ENCODE data around the gene PPIL1.

PPIL1 gene

DNA sequence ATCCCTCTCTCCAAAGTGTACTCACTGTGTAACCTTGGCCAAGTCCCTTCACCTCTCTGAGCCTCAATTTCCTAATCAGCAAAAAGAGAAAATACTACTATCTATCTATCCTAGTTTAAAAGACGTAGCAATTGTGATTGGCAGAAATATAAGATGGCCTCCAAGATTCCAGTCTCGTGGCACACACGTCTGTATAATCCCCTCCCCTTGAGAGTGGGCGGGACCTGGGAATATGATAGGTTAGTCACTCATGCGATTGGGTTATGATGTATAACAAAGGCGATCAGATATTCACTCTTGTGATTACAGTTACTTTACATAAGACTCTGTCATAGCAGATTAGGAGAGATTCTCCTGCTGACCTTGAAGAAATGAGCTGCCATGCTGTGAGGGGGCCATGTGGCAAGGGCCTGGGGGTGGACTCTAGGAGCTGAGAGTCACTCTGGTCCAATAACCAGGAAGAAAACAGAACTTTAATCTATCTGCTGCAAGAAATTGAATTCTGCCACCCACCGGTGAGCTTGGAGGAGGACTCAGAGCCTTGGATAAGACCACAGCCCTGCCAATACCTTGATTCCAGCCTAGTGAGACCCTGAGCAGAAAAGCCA lies 41.3 kb downstream of the PPIL1 start:
- H2AK5ac ChIP-seq (ENCODE audit: low read length): no peak overlapping the region
- no peak overlapping the region for H3K4me2 ChIP-seq (ENCODE audit: low read length)
- no peaks in the 10 kb centered on the region for H3K79me2 ChIP-seq (ENCODE audit: control insufficient read depth, insufficient read depth, low read length)
- H2BK120ac ChIP-seq (ENCODE audit: low read depth, low read length): no peak overlapping the region
- no peak overlapping the region for H3K9ac ChIP-seq (ENCODE audit: low read length)
- H3K27ac ChIP-seq (ENCODE audit: low read depth, low read length): no peak overlapping the region
- no peak overlapping the region for H2BK15ac ChIP-seq (replicated peaks; ENCODE audit: low read depth)
- H3K56ac ChIP-seq (ENCODE audit: low read length): no peak overlapping the region
- no peak overlapping the region for H3K4me3 ChIP-seq (ENCODE audit: low read length)
- no peak overlapping the region for H3K4ac ChIP-seq (ENCODE audit: low read depth, low read length)
- H4K8ac ChIP-seq (ENCODE audit: low read depth, low read length): no peak overlapping the region
- no peak overlapping the region for H4K5ac ChIP-seq (ENCODE audit: low read length)
- no peaks in the 10 kb centered on the region for H3K4me1 ChIP-seq (ENCODE audit: control insufficient read depth, low read depth, low read length)
- no CpG with 5 or more reads among the region's 7 CpGs for WGBS (ENCODE audit: extremely low coverage, insufficient coverage, low lambda C conversion rate)
- no peak overlapping the region for H3K23ac ChIP-seq (ENCODE audit: low read length)
- no peak overlapping the region for H2BK5ac ChIP-seq (ENCODE audit: low read length)
- H3K18ac ChIP-seq (ENCODE audit: low read length): no peak overlapping the region
- no peaks in the 10 kb centered on the region for H3K36me3 ChIP-seq (ENCODE audit: control insufficient read depth, insufficient read depth, low read length)
- H3K27me3 ChIP-seq (ENCODE audit: insufficient read depth, low read length, poor library complexity): peaks cover 5% of the 10 kb centered on the region
- no peak for DNase-seq
- H3K79me1 ChIP-seq (ENCODE audit: low read length): no peaks in the 10 kb centered on the region

DNA sequence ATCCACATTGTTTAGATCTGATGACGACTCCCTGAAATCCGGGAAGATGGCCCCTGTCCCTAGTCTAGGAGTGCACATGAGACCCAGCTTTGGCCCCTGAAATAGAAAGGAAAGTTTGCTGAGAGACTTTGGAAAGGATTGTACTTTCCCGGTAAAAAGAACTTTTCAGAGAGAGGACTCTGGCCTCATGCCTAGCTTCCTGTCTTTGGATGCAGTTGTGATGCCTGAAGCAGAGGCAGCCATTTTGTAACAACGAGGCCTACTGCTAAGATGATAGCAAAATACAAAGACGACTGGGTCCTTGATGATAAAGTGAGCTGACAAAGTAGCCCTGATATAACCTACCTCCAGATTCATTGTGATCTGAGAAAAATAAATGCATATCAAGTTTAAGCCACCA lies 42.3 kb downstream of the PPIL1 start:
- H4K5ac ChIP-seq (ENCODE audit: low read length): no peak overlapping the region
- H3K79me1 ChIP-seq (ENCODE audit: low read length): no peaks in the 10 kb centered on the region
- H4K8ac ChIP-seq (ENCODE audit: low read depth, low read length): no peak overlapping the region
- no peak overlapping the region for H3K23ac ChIP-seq (ENCODE audit: low read length)
- no peak overlapping the region for H2BK15ac ChIP-seq (replicated peaks; ENCODE audit: low read depth)
- no peaks in the 10 kb centered on the region for H3K4me1 ChIP-seq (ENCODE audit: control insufficient read depth, low read depth, low read length)
- H3K36me3 ChIP-seq (ENCODE audit: control insufficient read depth, insufficient read depth, low read length): no peaks in the 10 kb centered on the region
- no peak overlapping the region for H3K18ac ChIP-seq (ENCODE audit: low read length)
- H3K4me3 ChIP-seq (ENCODE audit: low read length): no peak overlapping the region
- no peaks in the 10 kb centered on the region for H3K27me3 ChIP-seq (ENCODE audit: insufficient read depth, low read length, poor library complexity)
- DNase-seq: no peak
- H3K4me2 ChIP-seq (ENCODE audit: low read length): no peak overlapping the region
- no CpG with 5 or more reads among the region's 5 CpGs for WGBS (ENCODE audit: extremely low coverage, insufficient coverage, low lambda C conversion rate)
- H3K4ac ChIP-seq (ENCODE audit: low read depth, low read length): no peak overlapping the region
- no peaks in the 10 kb centered on the region for H3K79me2 ChIP-seq (ENCODE audit: control insufficient read depth, insufficient read depth, low read length)
- H3K9ac ChIP-seq (ENCODE audit: low read length): no peak overlapping the region
- no peak overlapping the region for H3K56ac ChIP-seq (ENCODE audit: low read length)
- no peak overlapping the region for H2AK5ac ChIP-seq (ENCODE audit: low read length)
- H3K27ac ChIP-seq (ENCODE audit: low read depth, low read length): no peak overlapping the region
- H2BK5ac ChIP-seq (ENCODE audit: low read length): no peak overlapping the region
- no peak overlapping the region for H2BK120ac ChIP-seq (ENCODE audit: low read depth, low read length)

- no peak for DNase-seq
- H3K56ac ChIP-seq (ENCODE audit: low read length): no peak overlapping the region
- H3K27ac ChIP-seq (ENCODE audit: low read depth, low read length): no peak overlapping the region
- H2AK5ac ChIP-seq (ENCODE audit: low read length): no peak overlapping the region
- H4K8ac ChIP-seq (ENCODE audit: low read depth, low read length): no peak overlapping the region
- WGBS (ENCODE audit: extremely low coverage, insufficient coverage, low lambda C conversion rate): no CpG with 5 or more reads among the region's 2 CpGs
- no peaks in the 10 kb centered on the region for H3K27me3 ChIP-seq (ENCODE audit: insufficient read depth, low read length, poor library complexity)
- no peaks in the 10 kb centered on the region for H3K79me2 ChIP-seq (ENCODE audit: control insufficient read depth, insufficient read depth, low read length)
- H3K36me3 ChIP-seq (ENCODE audit: control insufficient read depth, insufficient read depth, low read length): no peaks in the 10 kb centered on the region
- H2BK15ac ChIP-seq (replicated peaks; ENCODE audit: low read depth): no peak overlapping the region
- no peaks in the 10 kb centered on the region for H3K4me1 ChIP-seq (ENCODE audit: control insufficient read depth, low read depth, low read length)
- H2BK120ac ChIP-seq (ENCODE audit: low read depth, low read length): no peak overlapping the region
- no peak overlapping the region for H3K4ac ChIP-seq (ENCODE audit: low read depth, low read length)
- no peak overlapping the region for H2BK5ac ChIP-seq (ENCODE audit: low read length)
- no peak overlapping the region for H3K4me3 ChIP-seq (ENCODE audit: low read length)
- H3K4me2 ChIP-seq (ENCODE audit: low read length): no peak overlapping the region
- no peak overlapping the region for H4K5ac ChIP-seq (ENCODE audit: low read length)
- no peak overlapping the region for H3K9ac ChIP-seq (ENCODE audit: low read length)
- H3K23ac ChIP-seq (ENCODE audit: low read length): no peak overlapping the region
- H3K18ac ChIP-seq (ENCODE audit: low read length): no peak overlapping the region
- no peaks in the 10 kb centered on the region for H3K79me1 ChIP-seq (ENCODE audit: low read length)
Measured at GRCh38 chr6:36830577-36830976, 44.0 kb downstream of the PPIL1 start.

GRCh38 chr6:36829919-36830544 lies 44.6 kb downstream of the PPIL1 start:
- WGBS (ENCODE audit: extremely low coverage, insufficient coverage, low lambda C conversion rate): no CpG with 5 or more reads among the region's 11 CpGs

GRCh38 chr6:36827261-36828079 lies 47.1 kb downstream of the PPIL1 start:
- H3K79me2 ChIP-seq (ENCODE audit: control insufficient read depth, insufficient read depth, low read length): no peaks in the 10 kb centered on the region
- WGBS (ENCODE audit: extremely low coverage, insufficient coverage, low lambda C conversion rate): no CpG with 5 or more reads among the region's 19 CpGs
- no peak overlapping the region for H4K8ac ChIP-seq (ENCODE audit: low read depth, low read length)
- H2AK5ac ChIP-seq (ENCODE audit: low read length): no peak overlapping the region
- H2BK120ac ChIP-seq (ENCODE audit: low read depth, low read length): no peak overlapping the region
- H2BK15ac ChIP-seq (replicated peaks; ENCODE audit: low read depth): no peak overlapping the region
- no peaks in the 10 kb centered on the region for H3K4me1 ChIP-seq (ENCODE audit: control insufficient read depth, low read depth, low read length)
- H3K27ac ChIP-seq (ENCODE audit: low read depth, low read length): no peak overlapping the region
- H3K79me1 ChIP-seq (ENCODE audit: low read length): no peaks in the 10 kb centered on the region
- no peak overlapping the region for H3K4me3 ChIP-seq (ENCODE audit: low read length)
- DNase-seq: no peak
- no peak overlapping the region for H2BK5ac ChIP-seq (ENCODE audit: low read length)
- H3K27me3 ChIP-seq (ENCODE audit: insufficient read depth, low read length, poor library complexity): no peaks in the 10 kb centered on the region
- no peak overlapping the region for H3K18ac ChIP-seq (ENCODE audit: low read length)
- no peak overlapping the region for H3K23ac ChIP-seq (ENCODE audit: low read length)
- H3K9ac ChIP-seq (ENCODE audit: low read length): no peak overlapping the region
- H3K4me2 ChIP-seq (ENCODE audit: low read length): no peak overlapping the region
- no peak overlapping the region for H3K56ac ChIP-seq (ENCODE audit: low read length)
- no peak overlapping the region for H3K4ac ChIP-seq (ENCODE audit: low read depth, low read length)
- H4K5ac ChIP-seq (ENCODE audit: low read length): no peak overlapping the region
- no peaks in the 10 kb centered on the region for H3K36me3 ChIP-seq (ENCODE audit: control insufficient read depth, insufficient read depth, low read length)

More at GRCh38 chr6:36829919-36830544, 44.6 kb downstream of the PPIL1 start:
- Histone ChIP-seq H2BK5ac (ENCODE audit: low read length) (no peak overlapping the region), H3K9ac (ENCODE audit: low read length) (no peak overlapping the region), H2BK15ac (replicated peaks; ENCODE audit: low read depth) (no peak overlapping the region), H3K27me3 (ENCODE audit: insufficient read depth, low read length, poor library complexity) (no peaks in the 10 kb centered on the region), H3K36me3 (ENCODE audit: control insufficient read depth, insufficient read depth, low read length) (no peaks in the 10 kb centered on the region), H2AK5ac (ENCODE audit: low read length) (no peak overlapping the region), H2BK120ac (ENCODE audit: low read depth, low read length) (no peak overlapping the region), H3K4me2 (ENCODE audit: low read length) (no peak overlapping the region), H3K79me1 (ENCODE audit: low read length) (no peaks in the 10 kb centered on the region), H3K18ac (ENCODE audit: low read length) (no peak overlapping the region), H3K27ac (ENCODE audit: low read depth, low read length) (no peak overlapping the region), H3K4me3 (ENCODE audit: low read length) (no peak overlapping the region), H3K56ac (ENCODE audit: low read length) (no peak overlapping the region), H4K5ac (ENCODE audit: low read length) (no peak overlapping the region), H3K23ac (ENCODE audit: low read length) (no peak overlapping the region), H3K4me1 (ENCODE audit: control insufficient read depth, low read depth, low read length) (no peaks in the 10 kb centered on the region), H3K79me2 (ENCODE audit: control insufficient read depth, insufficient read depth, low read length) (no peaks in the 10 kb centered on the region), H4K8ac (ENCODE audit: low read depth, low read length) (no peak overlapping the region), H3K4ac (ENCODE audit: low read depth, low read length) (no peak overlapping the region)
- no peak for DNase-seq

Measured in mesendoderm (in vitro differentiated cells).